Activated CD8-positive, alpha-beta T cell treated with anti-CD3 and anti-CD28 coated beads for 36 hours (primary cell): ENCODE measurements around the gene NAA38. TPM values are rescaled to one million over a fixed set of nuclear protein-coding genes. Genes with fewer than 3 reads are reported as not detected.

Experiments used
- ATAC-seq: fragments of 200-7000 bp; cut with Tn5 transposase; one replicate; pipeline ENCODE4 v1.10.0; 2021; ENCODE audit warnings: mild to moderate bottlenecking, moderate library complexity
- CTCF ChIA-PET: fragments of 350-600 bp; sonication (Branson Sonifier 250); formaldehyde crosslinking; loops from one replicate; lab custom pipeline; 2021; ENCODE audit warnings: antibody characterized with exemption; lab: Charles Lee
- POLR2A ChIA-PET: fragments of 350-600 bp; sonication (Branson Sonifier 250); formaldehyde crosslinking; loops from one replicate; lab custom pipeline; 2021; ENCODE audit warnings: antibody characterized with exemption; lab: Charles Lee
- DNase-seq: peaks from one replicate; pipeline ENCODE4 v3.0.0-alpha.2; 2020
- H3K27ac Mint-ChIP-seq: one replicate; pipeline ENCODE4 v1.8.0; 2021; ENCODE audit warnings: mild to moderate bottlenecking, mixed read lengths
- H3K27me3 Mint-ChIP-seq: one replicate; pipeline ENCODE4 v1.8.0; 2021; ENCODE audit warnings: mixed read lengths
- H3K36me3 Mint-ChIP-seq: one replicate; pipeline ENCODE4 v1.8.0; 2021; ENCODE audit warnings: low read depth, mixed read lengths
- H3K4me1 Mint-ChIP-seq: one replicate; pipeline ENCODE4 v1.8.0; 2021; ENCODE audit warnings: low read depth, mixed read lengths
- H3K4me3 Mint-ChIP-seq: one replicate; pipeline ENCODE4 v1.8.0; 2021; ENCODE audit warnings: mild to moderate bottlenecking, moderate library complexity, mixed read lengths
- H3K9me3 Mint-ChIP-seq: one replicate; pipeline ENCODE4 v1.8.0; 2021; ENCODE audit warnings: mixed read lengths
- intact Hi-C: fragments of 100-400 bp; cut with micrococcal nuclease; formaldehyde crosslinking; loops from one replicate; pipeline ENCODE4 v1.10.0; 2022
- total RNA-seq, 2 experiments: library from RNA; stranded (reverse); gene quantifications; one replicate each; pipeline ENCODE4 v1.2.3, GENCODE V29; 2021
- TF ChIP-seq, protein P1 (sequence below): fragments of 200-600 bp; IDR thresholded peaks from one replicate; pipeline ENCODE4 v1.8.0; 2022; ENCODE audit warnings: antibody characterized with exemption, mild to moderate bottlenecking

The NAA38 gene
- total RNA-seq, 2 experiments from 2014 or later = 72.8 to 77.2 TPM

DNA sequence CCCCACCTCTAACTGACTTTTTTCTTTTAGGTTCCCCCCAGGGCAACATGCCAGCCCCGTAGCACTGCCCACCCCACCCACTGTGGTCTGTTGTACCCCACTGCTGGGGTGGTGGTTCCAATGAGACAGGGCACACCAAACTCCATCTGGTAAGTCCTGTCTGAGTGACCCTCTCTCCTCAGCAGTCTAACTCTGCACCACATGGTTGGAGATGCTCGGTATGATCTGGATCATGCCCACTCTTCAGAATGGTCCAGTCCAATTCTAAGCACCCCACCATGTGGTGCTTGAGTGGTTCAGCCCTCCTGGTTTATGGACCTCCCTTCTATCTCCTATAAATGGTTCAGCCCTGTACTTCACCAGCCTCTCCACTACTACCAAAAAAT is 17.5 kb downstream of the NAA38 start:
- peaks cover 22% of the 10 kb centered on the region for H3K36me3 Mint-ChIP-seq
- peak overlapping the region; percentile 83 for H3K4me3 Mint-ChIP-seq
- DNase-seq = peak; percentile 68
- CTCF ChIA-PET = interaction anchor here (1.0 kb wide), 1 partner anchor 15 kb away, joined by 4 read pairs; no protein-coding TSS in a partner anchor
- TF ChIP-seq, protein P1, sequence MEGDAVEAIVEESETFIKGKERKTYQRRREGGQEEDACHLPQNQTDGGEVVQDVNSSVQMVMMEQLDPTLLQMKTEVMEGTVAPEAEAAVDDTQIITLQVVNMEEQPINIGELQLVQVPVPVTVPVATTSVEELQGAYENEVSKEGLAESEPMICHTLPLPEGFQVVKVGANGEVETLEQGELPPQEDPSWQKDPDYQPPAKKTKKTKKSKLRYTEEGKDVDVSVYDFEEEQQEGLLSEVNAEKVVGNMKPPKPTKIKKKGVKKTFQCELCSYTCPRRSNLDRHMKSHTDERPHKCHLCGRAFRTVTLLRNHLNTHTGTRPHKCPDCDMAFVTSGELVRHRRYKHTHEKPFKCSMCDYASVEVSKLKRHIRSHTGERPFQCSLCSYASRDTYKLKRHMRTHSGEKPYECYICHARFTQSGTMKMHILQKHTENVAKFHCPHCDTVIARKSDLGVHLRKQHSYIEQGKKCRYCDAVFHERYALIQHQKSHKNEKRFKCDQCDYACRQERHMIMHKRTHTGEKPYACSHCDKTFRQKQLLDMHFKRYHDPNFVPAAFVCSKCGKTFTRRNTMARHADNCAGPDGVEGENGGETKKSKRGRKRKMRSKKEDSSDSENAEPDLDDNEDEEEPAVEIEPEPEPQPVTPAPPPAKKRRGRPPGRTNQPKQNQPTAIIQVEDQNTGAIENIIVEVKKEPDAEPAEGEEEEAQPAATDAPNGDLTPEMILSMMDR = no peak
- ATAC-seq = no peak
- H3K27ac Mint-ChIP-seq = peak overlapping the region; percentile 92
- peaks cover 49% of the 10 kb centered on the region for H3K4me1 Mint-ChIP-seq
- H3K9me3 Mint-ChIP-seq = no peaks in the 10 kb centered on the region
- H3K27me3 Mint-ChIP-seq = no peaks in the 10 kb centered on the region
- POLR2A ChIA-PET = interaction anchor here (1.0 to 5.8 kb wide), 3 partner anchors 10 to 333 kb away, joined by 3 to 42 read pairs (median 4); partner anchors contain the start of genes CYB5D1 and NAA38
- intact Hi-C loops = loop anchor here (5.0 kb wide), 1 partner anchor 47 kb away; the partner anchor contains the start of gene CHD3

DNA sequence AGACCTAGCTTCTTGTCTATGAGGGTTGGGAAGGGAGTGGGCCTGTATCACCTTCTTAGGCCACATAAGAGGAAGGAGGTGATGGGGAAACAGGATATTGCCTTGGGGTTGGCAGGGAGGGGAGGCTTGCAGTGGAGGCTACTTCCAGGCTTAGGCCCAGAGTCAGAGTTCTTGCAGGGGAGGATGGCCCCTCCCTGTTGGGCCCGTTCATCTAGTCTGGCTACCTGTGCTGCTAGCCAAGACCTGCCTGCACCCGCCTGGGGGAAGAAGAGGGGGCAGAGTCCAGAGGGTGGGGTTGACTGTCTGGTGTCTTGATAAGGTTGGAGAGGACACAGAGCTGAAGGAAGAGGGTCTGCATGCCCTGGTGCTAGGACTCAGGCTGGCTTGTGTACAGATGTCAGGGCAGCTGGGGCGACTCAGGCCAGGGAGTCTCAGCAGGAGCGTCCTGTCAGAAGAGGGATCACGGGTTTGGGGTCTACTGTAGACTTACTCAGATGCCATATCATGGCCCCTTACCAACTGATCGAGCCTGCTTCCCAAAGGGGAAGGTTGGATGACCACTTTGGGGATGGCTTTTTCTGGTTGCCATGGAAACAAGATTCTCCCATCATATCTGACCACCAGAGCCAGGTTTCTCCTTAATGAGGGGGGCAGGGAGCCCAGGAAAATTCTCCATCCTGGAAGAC is 18.0 kb downstream of the NAA38 start:
- ChIA-PET CTCF (interaction anchor here (1.0 to 1.1 kb wide), 3 partner anchors 12 to 18 kb away, joined by 3 to 4 read pairs (median 4); partner anchors contain the start of gene NAA38), POLR2A (interaction anchor here (1.0 to 7.2 kb wide), 5 partner anchors 9 to 152 kb away, joined by 3 to 74 read pairs (median 8); partner anchors contain the start of genes CYB5D1, NAA38 and TP53)
- Mint-ChIP-seq H3K27ac (peak overlapping the region; percentile 92), H3K9me3 (no peaks in the 10 kb centered on the region), H3K27me3 (no peaks in the 10 kb centered on the region), H3K4me3 (peak overlapping the region; percentile 83), H3K36me3 (peaks cover 20% of the 10 kb centered on the region), H3K4me1 (peaks cover 49% of the 10 kb centered on the region)
- ATAC-seq (no peak), DNase-seq (no peak)
- TF ChIP-seq, protein P1 = no peak
- intact Hi-C loops = no loop called here

DNA sequence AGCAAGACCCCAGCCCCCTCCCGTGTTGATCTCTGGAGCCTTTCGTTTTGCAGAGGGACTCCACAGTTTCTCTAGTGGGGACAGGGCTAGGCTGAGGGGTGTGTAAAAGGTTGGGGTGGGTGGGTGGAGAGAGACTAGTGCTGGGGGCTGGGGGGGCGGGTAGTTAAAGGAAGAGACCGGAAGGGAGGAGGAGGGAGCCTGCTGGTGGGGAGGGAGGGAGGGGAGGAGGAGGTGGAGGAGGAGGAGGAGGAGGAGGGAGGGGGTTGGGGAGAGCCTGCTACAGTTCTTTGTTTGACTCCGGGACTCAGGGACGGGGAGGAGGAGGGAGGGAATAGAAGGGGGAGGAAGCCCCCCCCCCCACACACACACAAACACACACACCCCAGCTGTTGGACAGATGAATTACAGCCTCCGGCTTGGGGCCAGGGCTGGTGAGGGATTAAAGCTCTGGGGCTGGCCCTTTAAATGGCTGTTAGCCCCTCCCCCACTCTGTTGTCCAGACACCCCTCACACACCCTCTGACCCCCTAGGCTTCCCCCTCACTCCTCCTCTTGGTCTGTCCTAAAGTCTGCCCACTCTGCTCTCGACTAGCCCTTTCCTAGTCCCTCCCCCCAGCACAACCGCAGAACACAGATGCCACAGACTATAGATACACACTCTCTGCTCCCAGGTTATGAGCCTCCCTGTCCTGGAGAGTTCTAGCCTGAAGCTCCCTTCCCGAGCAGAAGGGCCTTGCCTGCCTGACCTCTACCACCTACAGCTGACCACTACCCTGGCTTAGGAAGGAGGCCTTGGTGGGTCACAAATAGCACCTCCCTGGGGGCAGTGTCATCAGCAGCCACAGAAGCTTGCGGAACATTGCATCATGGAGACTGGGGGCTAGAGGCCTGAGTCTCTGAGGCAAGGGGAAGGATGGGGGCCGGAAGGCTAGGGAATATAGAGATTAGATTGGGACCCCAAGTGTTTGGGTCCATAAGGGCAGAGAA is 19.0 kb downstream of the NAA38 start:
- TF ChIP-seq, protein P1 = no peak
- intact Hi-C loops = no loop called here
- DNase-seq (peak; percentile 63), ATAC-seq (no peak)
- Mint-ChIP-seq H3K27ac (peak overlapping the region; percentile 92), H3K27me3 (no peaks in the 10 kb centered on the region), H3K9me3 (no peaks in the 10 kb centered on the region), H3K4me3 (peak overlapping the region; percentile 83), H3K36me3 (peaks cover 18% of the 10 kb centered on the region), H3K4me1 (peaks cover 54% of the 10 kb centered on the region)
- POLR2A ChIA-PET = interaction anchor here (0.6 to 7.2 kb wide), 9 partner anchors 10 to 1153 kb away, joined by 3 to 74 read pairs (median 4); partner anchors contain the start of genes CYB5D1, NAA38 and TP53
- CTCF ChIA-PET = interaction anchor here (1.0 to 2.0 kb wide), 4 partner anchors 13 to 23 kb away, joined by 3 to 7 read pairs (median 5); partner anchors contain the start of gene NAA38

DNA sequence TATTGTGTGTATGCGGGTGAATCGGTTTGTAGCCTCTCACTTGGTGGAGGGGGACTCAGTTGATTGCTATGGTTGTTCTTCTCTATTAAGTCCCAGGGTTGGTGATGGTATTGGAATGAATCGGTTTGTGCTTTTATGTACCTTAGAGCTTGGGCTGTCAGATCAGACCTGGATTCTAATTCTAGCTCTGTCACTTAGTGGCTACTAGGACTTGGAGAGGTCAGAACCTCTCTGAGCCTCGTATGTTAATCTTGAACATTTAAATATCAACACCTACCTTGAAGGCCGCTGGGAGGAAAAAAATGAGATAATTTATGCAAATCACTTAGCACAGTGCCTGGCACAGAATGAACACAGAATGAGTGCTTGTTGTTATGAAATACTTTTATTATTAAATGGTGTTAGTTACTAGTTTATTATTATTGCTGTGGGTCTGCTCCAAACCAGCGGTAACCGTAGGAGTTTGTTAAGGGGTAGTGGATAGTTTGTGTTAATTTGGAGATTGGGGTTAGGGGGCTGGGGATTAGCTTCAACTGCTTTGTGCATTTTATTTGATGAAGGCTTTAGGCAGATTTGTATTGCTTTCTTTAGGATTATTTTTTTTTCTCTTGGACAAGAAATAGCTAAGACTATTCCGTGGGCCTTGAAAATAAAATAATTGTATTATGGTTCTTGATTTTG is 19.8 kb downstream of the NAA38 start:
- ChIA-PET CTCF (interaction anchor here (0.9 to 6.2 kb wide), 5 partner anchors 13 to 153 kb away, joined by 3 to 50 read pairs (median 6); partner anchors contain the start of gene NAA38), POLR2A (interaction anchor here (0.6 to 7.2 kb wide), 9 partner anchors 11 to 440 kb away, joined by 3 to 74 read pairs (median 3); partner anchors contain the start of genes CYB5D1, NAA38 and TP53)
- no peaks in the 10 kb centered on the region for H3K27me3 Mint-ChIP-seq
- H3K4me3 Mint-ChIP-seq = peak overlapping the region; percentile 83
- intact Hi-C loops = no loop called here
- H3K4me1 Mint-ChIP-seq = peaks cover 54% of the 10 kb centered on the region
- ATAC-seq = no peak
- no peaks in the 10 kb centered on the region for H3K9me3 Mint-ChIP-seq
- no peak for DNase-seq
- peaks cover 18% of the 10 kb centered on the region for H3K36me3 Mint-ChIP-seq
- H3K27ac Mint-ChIP-seq = peak overlapping the region; percentile 86
- TF ChIP-seq, protein P1 = no peak
